Measurements from ENCODE around the gene CDH23. TPM values are rescaled to one million over a fixed set of nuclear protein-coding genes. Genes with fewer than 3 reads are reported as not detected.

Gene CDH23
- polyA plus RNA-seq, 1 donor (not counting 4 experiments of a cell fraction or from before 2014, with no cell fraction given): 0.01 TPM

DNA sequence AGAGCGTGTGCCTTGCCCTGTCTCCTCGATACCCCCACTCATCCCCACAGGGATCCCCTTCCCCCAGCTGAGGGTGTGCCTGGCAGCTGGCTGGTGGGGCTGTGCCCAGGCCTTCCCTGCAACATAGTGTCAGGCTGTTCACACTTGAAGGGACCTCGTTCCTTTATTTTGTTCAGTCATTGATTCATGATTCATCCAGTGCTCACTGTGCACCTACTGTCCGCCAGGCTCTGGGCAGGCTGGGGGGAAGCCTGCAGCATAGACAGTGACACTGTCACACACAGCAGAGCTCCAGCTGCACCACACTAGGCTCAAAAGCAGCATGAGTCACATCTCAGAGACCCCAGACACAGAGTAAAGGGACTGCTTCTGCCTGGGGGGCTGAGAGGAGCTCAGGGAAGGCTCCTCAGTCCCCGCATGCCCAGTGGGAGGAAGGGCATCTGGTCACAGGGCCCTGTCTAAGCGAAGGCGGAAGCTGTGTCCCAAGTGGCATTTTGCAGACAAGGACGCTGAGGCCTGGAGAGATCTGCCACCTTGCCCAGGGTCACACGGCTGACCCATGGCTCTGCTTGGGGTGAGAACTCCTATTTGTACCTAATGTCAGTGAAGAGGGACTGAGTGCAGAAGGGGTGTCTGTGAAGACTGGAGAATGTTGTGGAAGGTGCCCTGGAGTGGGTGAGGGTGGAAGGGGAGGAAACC, 27.9 kb downstream of the CDH23 start:
- Histone ChIP-seq H3K9ac (ENCODE audit: control insufficient read depth, extremely low read depth, insufficient read depth, low read length) (no peak overlapping the region), H3K36me3 (ENCODE audit: control insufficient read depth in 2 of 2, extremely low read depth in 1 of 2, insufficient read depth in 2 of 2, low read length in 2 of 2) (no peaks in the 10 kb centered on the region), H3K4me1 (ENCODE audit: control insufficient read depth, extremely low read depth, insufficient read depth, low read length) (no peaks in the 10 kb centered on the region), H3K4me3 (ENCODE audit: control insufficient read depth in 2 of 3, extremely low read depth in 1 of 3, insufficient read depth in 2 of 3, low read depth in 1 of 3, low read length in 3 of 3) (no peak overlapping the region), H3K9me1 (ENCODE audit: control insufficient read depth, extremely low read depth, insufficient read depth, low read length) (no peaks in the 10 kb centered on the region), H3K9me3 (ENCODE audit: control insufficient read depth, low read depth, low read length) (no peaks in the 10 kb centered on the region), H3K79me2 (ENCODE audit: control insufficient read depth, insufficient read depth, low read length) (no peaks in the 10 kb centered on the region), H3K27me3 (ENCODE audit: control insufficient read depth, extremely low read depth, insufficient read depth, low read length) (peaks cover 6% of the 10 kb centered on the region), H4K20me1 (ENCODE audit: control insufficient read depth, extremely low read depth, insufficient read depth, low read length) (no peaks in the 10 kb centered on the region), H3K27ac (ENCODE audit: control insufficient read depth, insufficient read depth, low read length) (no peak overlapping the region), H3K4me2 (ENCODE audit: control insufficient read depth, extremely low read depth, insufficient read depth, low read depth, low read length) (no peak overlapping the region), H2AFZ (ENCODE audit: control insufficient read depth, low read length) (no peak overlapping the region)
- dilution Hi-C loops (cut with MboI; ENCODE audit: extremely low pct_ligation_motif_present, low sequenced_read_pairs): no loop called here
- TF ChIP-seq EZH2 (IDR thresholded peaks at IDR 0.05; ENCODE audit: low read length): no peak
- TF ChIP-seq CTCF (optimal IDR thresholded peaks at IDR 0.05 in 1 of 3, IDR thresholded peaks at IDR 0.05 in 1 of 3, conservative IDR thresholded peaks at IDR 0.05 in 1 of 3; ENCODE audit: extremely low read depth in 1 of 3, insufficient read depth in 2 of 3, low read length in 3 of 3): no peak
- DNase-seq (ENCODE audit: low read depth, low spot score) (no peak), FAIRE-seq (no peak)

GRCh38 chr10:71426058-71426605, 29.4 kb downstream of the CDH23 start:
- H3K9ac ChIP-seq (ENCODE audit: control insufficient read depth, extremely low read depth, insufficient read depth, low read length): no peak overlapping the region
- no peak for TF ChIP-seq CTCF (optimal IDR thresholded peaks at IDR 0.05 in 1 of 3, IDR thresholded peaks at IDR 0.05 in 1 of 3, conservative IDR thresholded peaks at IDR 0.05 in 1 of 3; ENCODE audit: extremely low read depth in 1 of 3, insufficient read depth in 2 of 3, low read length in 3 of 3)
- TF ChIP-seq EZH2 (IDR thresholded peaks at IDR 0.05; ENCODE audit: low read length): no peak
- H3K9me3 ChIP-seq (ENCODE audit: control insufficient read depth, low read depth, low read length): no peaks in the 10 kb centered on the region
- no peaks in the 10 kb centered on the region for H3K36me3 ChIP-seq (ENCODE audit: control insufficient read depth in 2 of 2, extremely low read depth in 1 of 2, insufficient read depth in 2 of 2, low read length in 2 of 2)
- H3K4me3 ChIP-seq (ENCODE audit: control insufficient read depth in 2 of 3, extremely low read depth in 1 of 3, insufficient read depth in 2 of 3, low read depth in 1 of 3, low read length in 3 of 3): no peak overlapping the region
- no peaks in the 10 kb centered on the region for H3K4me1 ChIP-seq (ENCODE audit: control insufficient read depth, extremely low read depth, insufficient read depth, low read length)
- peaks cover 11% of the 10 kb centered on the region for H3K27me3 ChIP-seq (ENCODE audit: control insufficient read depth, extremely low read depth, insufficient read depth, low read length)
- dilution Hi-C loops (cut with MboI; ENCODE audit: extremely low pct_ligation_motif_present, low sequenced_read_pairs): no loop called here
- H3K9me1 ChIP-seq (ENCODE audit: control insufficient read depth, extremely low read depth, insufficient read depth, low read length): no peaks in the 10 kb centered on the region
- DNase-seq (ENCODE audit: low read depth, low spot score) (no peak), FAIRE-seq (no peak)
- no peak overlapping the region for H2AFZ ChIP-seq (ENCODE audit: control insufficient read depth, low read length)
- H3K79me2 ChIP-seq (ENCODE audit: control insufficient read depth, insufficient read depth, low read length): no peaks in the 10 kb centered on the region
- no peak overlapping the region for H3K27ac ChIP-seq (ENCODE audit: control insufficient read depth, insufficient read depth, low read length)
- H4K20me1 ChIP-seq (ENCODE audit: control insufficient read depth, extremely low read depth, insufficient read depth, low read length): no peaks in the 10 kb centered on the region
- no peak overlapping the region for H3K4me2 ChIP-seq (ENCODE audit: control insufficient read depth, extremely low read depth, insufficient read depth, low read depth, low read length)
